GM10248 (cell line): ENCODE measurements around the gene VIPR1.

Experiments
- CTCF ChIA-PET: fragments of 300-600 bp; sonication (Branson Sonifier 250); formaldehyde crosslinking; extraction: SDS; loops from one replicate; lab custom pipeline; 2021; ENCODE audit warnings: antibody characterized with exemption; lab: Yijun Ruan, JAX
- POLR2A ChIA-PET: fragments of 350-650 bp; sonication (Branson Sonifier 250); formaldehyde crosslinking; extraction: SDS; loops from one replicate; lab custom pipeline; 2020; ENCODE audit warnings: antibody characterized with exemption; lab: Yijun Ruan, JAX
- DNase-seq: peaks from one replicate; pipeline ENCODE4 v3.0.0; 2012; ENCODE audit errors: extremely low spot score
- TF ChIP-seq, protein P1 (sequence below): IDR thresholded peaks from 2 replicates; pipeline ENCODE4 v1.5.1; 2012; ENCODE audit warnings: mild to moderate bottlenecking, low read depth; ENCODE audit errors: extremely low read depth, missing control alignments, control extremely low read depth

The VIPR1 gene

GRCh38 chr3:42525736-42526345, 23.4 kb downstream of the VIPR1 start:
- ChIA-PET POLR2A (no interaction called here), CTCF (interaction anchor here (1.2 kb wide), 1 partner anchor 11 kb away, joined by 7 read pairs; no protein-coding TSS in a partner anchor)

DNA sequence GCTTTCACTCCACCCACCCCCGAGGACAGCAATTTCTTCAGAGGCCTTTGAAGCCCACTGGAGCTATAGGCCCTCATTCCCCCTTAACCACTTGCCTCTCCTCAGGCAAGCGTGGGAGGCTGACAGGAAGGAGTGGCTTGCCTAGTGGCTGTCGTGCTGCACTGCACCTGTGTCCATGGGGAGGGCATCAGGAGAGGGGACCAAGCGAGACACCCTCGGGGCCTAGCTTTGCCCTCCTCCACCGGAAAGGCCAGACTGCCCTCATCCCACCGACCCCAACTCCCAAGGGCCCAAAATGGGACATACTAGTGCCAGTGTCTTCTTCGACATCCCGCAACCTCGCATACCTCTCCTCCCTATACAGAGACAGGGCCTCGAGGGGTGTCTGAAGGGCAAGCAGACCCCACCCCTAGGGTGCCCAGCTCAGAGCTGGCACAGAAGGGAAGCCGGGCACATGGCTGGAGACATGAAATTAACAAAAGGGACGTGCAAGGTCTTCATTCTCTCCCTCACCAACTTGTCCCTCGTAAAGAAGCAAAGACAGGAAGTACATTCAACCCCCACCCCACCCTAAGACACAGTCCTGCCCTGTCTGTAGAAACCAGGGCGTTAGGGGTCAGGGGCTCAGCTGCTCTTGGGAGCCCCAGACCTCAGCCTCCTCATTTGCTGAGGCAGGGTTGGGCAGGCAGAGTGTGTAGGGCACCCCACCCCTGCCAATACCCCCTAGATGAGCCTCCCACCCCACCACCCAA, 24.3 kb downstream of the VIPR1 start:
- ChIA-PET POLR2A (no interaction called here), CTCF (no interaction called here)
- DNase-seq = peak; percentile 53
- TF ChIP-seq, protein P1, sequence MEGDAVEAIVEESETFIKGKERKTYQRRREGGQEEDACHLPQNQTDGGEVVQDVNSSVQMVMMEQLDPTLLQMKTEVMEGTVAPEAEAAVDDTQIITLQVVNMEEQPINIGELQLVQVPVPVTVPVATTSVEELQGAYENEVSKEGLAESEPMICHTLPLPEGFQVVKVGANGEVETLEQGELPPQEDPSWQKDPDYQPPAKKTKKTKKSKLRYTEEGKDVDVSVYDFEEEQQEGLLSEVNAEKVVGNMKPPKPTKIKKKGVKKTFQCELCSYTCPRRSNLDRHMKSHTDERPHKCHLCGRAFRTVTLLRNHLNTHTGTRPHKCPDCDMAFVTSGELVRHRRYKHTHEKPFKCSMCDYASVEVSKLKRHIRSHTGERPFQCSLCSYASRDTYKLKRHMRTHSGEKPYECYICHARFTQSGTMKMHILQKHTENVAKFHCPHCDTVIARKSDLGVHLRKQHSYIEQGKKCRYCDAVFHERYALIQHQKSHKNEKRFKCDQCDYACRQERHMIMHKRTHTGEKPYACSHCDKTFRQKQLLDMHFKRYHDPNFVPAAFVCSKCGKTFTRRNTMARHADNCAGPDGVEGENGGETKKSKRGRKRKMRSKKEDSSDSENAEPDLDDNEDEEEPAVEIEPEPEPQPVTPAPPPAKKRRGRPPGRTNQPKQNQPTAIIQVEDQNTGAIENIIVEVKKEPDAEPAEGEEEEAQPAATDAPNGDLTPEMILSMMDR = peak; percentile 13

More at GRCh38 chr3:42525736-42526345, 23.4 kb downstream of the VIPR1 start:
- no peak for DNase-seq
- TF ChIP-seq, protein P1 = no peak

- no peak for DNase-seq
- ChIA-PET POLR2A (no interaction called here), CTCF (no interaction called here)
- TF ChIP-seq, protein P1 = no peak
These were observed 25.0 kb downstream of the VIPR1 start for GRCh38 chr3:42527368-42527917.

GRCh38 chr3:42529468-42529867, 27.0 kb downstream of the VIPR1 start:
- POLR2A ChIA-PET = no interaction called here
- no peak for DNase-seq
- CTCF ChIA-PET = interaction anchor here (1.0 to 1.5 kb wide), 2 partner anchors 10 to 11 kb away, joined by 3 to 4 read pairs; no protein-coding TSS in a partner anchor
- TF ChIP-seq, protein P1 = no peak

- ChIA-PET CTCF (interaction anchor here (1.0 kb wide), 1 partner anchor 10 kb away, joined by 3 read pairs; no protein-coding TSS in a partner anchor), POLR2A (no interaction called here)
- DNase-seq = no peak
- TF ChIP-seq, protein P1 = no peak
These were observed 27.6 kb downstream of the VIPR1 start for GRCh38 chr3:42530073-42530472.

DNA sequence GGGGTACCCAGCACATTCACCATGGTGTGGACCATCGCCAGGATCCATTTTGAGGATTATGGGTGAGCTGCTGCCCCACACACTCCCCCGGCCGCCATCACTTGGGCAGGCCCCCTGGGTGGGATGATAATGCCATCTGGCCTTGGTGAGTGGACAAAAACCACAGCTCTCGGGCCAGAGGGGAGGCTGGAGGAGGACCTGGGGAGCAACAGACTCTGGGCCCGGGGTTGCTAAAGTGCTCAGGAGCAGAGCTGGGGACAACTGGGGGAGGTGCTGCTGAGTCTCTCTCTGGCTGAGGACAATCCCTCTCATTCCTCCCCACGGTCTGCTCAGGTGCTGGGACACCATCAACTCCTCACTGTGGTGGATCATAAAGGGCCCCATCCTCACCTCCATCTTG, 29.0 kb downstream of the VIPR1 start:
- ChIA-PET CTCF (interaction anchor here (1.0 to 11.7 kb wide), 5 partner anchors 9 to 284 kb away, joined by 3 to 95 read pairs (median 4); no protein-coding TSS in a partner anchor), POLR2A (no interaction called here)
- DNase-seq = no peak
- TF ChIP-seq, protein P1 = no peak
